ENCODE results near the gene SLC7A14. TPM values are rescaled to one million over a fixed set of nuclear protein-coding genes. Genes with fewer than 3 reads are reported as not detected.

Gene SLC7A14
- total and polyA plus RNA-seq, 2 of the 13 experiments (the other 11 are each of a cell fraction or from before 2014, with no cell fraction given): not detected

DNA sequence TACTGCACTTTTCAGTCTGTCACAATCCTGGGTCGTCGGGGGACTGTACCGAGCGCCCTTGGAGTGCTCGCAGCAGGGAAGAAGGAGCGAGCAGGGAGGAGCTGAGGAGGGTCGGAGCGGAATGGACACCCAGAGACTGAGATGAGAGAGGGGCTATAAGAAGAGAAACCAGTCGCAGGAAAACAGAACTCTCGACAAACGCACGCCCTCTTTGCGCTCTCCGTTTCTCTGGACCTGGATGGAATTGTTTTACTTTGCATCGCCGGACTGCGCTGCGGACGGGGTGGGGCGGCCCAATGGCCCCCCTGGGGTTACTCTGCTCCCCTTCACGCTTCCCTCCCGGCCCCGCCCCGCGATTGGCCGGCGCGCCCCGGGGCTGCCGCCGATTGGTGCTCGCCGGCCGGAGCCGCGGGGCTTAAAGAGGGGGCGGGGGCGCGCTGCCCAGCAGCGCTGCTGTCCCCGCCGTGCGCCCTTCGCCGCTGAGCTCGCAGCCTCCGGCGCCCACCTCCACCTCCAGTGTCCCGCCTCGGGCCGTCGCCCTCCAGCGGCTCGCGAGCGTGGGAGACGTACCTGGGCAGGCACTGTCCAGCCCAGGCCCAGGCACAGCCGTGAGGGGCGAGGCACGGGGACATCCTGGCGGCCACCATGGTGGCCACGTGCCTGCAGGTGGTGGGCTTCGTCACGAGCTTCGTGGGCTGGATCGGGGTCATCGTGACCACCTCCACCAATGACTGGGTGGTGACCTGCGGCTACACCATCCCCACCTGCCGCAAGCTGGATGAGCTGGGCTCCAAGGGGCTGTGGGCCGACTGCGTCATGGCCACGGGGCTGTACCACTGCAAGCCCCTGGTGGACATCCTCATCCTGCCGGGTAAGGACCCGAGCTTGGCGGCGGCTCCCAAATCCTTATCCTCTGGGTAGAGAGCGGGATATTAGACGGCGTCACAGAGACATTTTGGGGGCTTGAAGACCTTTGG is 167.2 kb downstream of the SLC7A14 start, which contains the start of gene CLDN11 (continued):
- TF ChIP-seq U2AF2 (IDR thresholded peaks at IDR 0.05; ENCODE audit: low read depth, low read length): no peak
- TF ChIP-seq ZFP41 (CRISPR knock-in tag; IDR thresholded peaks at IDR 0.05; ENCODE audit: borderline replicate concordance): 0 out of 2 replicates have a peak, but pooled peaks have one; percentile 45
- TF ChIP-seq ZNF329 (CRISPR knock-in tag; IDR thresholded peaks at IDR 0.05; ENCODE audit: low read depth): no peak
- no peak for TF ChIP-seq PHF5A (CRISPR knock-in tag; IDR thresholded peaks at IDR 0.05; ENCODE audit: low read depth, unreplicated experiment)
- no peak for TF ChIP-seq JUNB (CRISPR knock-in tag; IDR thresholded peaks at IDR 0.05; ENCODE audit: borderline replicate concordance)
- TF ChIP-seq MEIS2 (CRISPR knock-in tag; IDR thresholded peaks at IDR 0.05): no peak
- TF ChIP-seq ZNF431 (CRISPR knock-in tag; IDR thresholded peaks at IDR 0.05; ENCODE audit: borderline replicate concordance, low read depth): no peak
- no peak for TF ChIP-seq NFE2 (CRISPR knock-in tag; IDR thresholded peaks at IDR 0.05)
- TF ChIP-seq, protein P1, sequence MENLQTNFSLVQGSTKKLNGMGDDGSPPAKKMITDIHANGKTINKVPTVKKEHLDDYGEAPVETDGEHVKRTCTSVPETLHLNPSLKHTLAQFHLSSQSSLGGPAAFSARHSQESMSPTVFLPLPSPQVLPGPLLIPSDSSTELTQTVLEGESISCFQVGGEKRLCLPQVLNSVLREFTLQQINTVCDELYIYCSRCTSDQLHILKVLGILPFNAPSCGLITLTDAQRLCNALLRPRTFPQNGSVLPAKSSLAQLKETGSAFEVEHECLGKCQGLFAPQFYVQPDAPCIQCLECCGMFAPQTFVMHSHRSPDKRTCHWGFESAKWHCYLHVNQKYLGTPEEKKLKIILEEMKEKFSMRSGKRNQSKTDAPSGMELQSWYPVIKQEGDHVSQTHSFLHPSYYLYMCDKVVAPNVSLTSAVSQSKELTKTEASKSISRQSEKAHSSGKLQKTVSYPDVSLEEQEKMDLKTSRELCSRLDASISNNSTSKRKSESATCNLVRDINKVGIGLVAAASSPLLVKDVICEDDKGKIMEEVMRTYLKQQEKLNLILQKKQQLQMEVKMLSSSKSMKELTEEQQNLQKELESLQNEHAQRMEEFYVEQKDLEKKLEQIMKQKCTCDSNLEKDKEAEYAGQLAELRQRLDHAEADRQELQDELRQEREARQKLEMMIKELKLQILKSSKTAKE (CRISPR knock-in tag; IDR thresholded peaks at IDR 0.05; ENCODE audit: borderline replicate concordance): no peak
- no peak for TF ChIP-seq NR2F1 (CRISPR knock-in tag; IDR thresholded peaks at IDR 0.05)
- no peak for TF ChIP-seq CENPBD1 (CRISPR knock-in tag; IDR thresholded peaks at IDR 0.05; ENCODE audit: borderline replicate concordance, low read depth)
- TF ChIP-seq PATZ1 (CRISPR knock-in tag; IDR thresholded peaks at IDR 0.05): peak; percentile 88
- no peak for TF ChIP-seq NBN (conservative IDR thresholded peaks at IDR 0.05)
- no peak for TF ChIP-seq KLF15 (CRISPR knock-in tag; IDR thresholded peaks at IDR 0.05; ENCODE audit: borderline replicate concordance)
- no peak for TF ChIP-seq ZNF678 (CRISPR knock-in tag; IDR thresholded peaks at IDR 0.05)
- TF ChIP-seq ZNF549 (CRISPR knock-in tag; IDR thresholded peaks at IDR 0.05): no peak
- TF ChIP-seq ZNF253 (CRISPR knock-in tag; IDR thresholded peaks at IDR 0.05; ENCODE audit: borderline replicate concordance): no peak
- no peak for TF ChIP-seq ZNF282 (IDR thresholded peaks at IDR 0.05; ENCODE audit: partially characterized antibody)
- no peak for TF ChIP-seq ZNF256 (CRISPR knock-in tag; conservative IDR thresholded peaks at IDR 0.05)
- no peak for TF ChIP-seq ZBTB34 (CRISPR knock-in tag; IDR thresholded peaks at IDR 0.05)
- TF ChIP-seq ZFP1 (CRISPR knock-in tag; IDR thresholded peaks at IDR 0.05): no peak
- TF ChIP-seq PAF1 (CRISPR knock-in tag; IDR thresholded peaks at IDR 0.05): no peak
- no peak for TF ChIP-seq KDM3A (CRISPR knock-in tag; IDR thresholded peaks at IDR 0.05; ENCODE audit: low read depth)
- TF ChIP-seq GTF2F1 (IDR thresholded peaks at IDR 0.05; ENCODE audit: low read length): no peak
- no peak for TF ChIP-seq ZSCAN29 (CRISPR knock-in tag; conservative IDR thresholded peaks at IDR 0.05)
